Measurements from ENCODE around the gene ARF3. TPM values are rescaled to one million over a fixed set of nuclear protein-coding genes. Genes with fewer than 3 reads are reported as not detected.

Gene ARF3
- total and polyA plus RNA-seq, 4 donors: 37.9 to 194 (median 111) TPM

DNA sequence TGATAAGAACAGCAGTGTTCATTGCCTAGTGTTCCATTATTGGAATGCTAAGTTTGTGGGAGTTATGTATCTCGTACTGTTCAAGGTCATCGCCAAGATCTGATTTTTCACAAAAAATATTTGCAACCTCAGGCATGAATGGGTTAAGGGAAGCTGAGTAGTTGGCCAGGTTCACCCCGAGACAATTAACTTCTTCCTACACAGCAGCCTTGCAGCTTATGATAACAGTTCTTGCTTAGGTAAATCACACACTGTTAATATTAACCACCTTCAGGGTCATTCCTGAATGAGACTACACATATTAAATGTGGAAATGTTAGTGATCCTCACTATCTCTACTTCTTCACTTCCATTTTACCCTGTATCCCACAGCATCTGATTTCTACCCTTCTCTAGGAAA is 50.0 kb downstream of the ARF3 start:
- Histone ChIP-seq H3K9me3 (ENCODE audit: control insufficient read depth in 4 of 4, insufficient read depth in 3 of 4, low read length in 3 of 4) (no peaks in the 10 kb centered on the region), H3K4me3 (no peak overlapping the region), H3K9ac (ENCODE audit: insufficient read depth in 1 of 2, low read length in 2 of 2) (no peak overlapping the region), H3K27ac (ENCODE audit: low read depth in 1 of 2, low read length in 1 of 2) (no peak overlapping the region), H3K36me3 (ENCODE audit: control insufficient read depth in 4 of 4, insufficient read depth in 4 of 4, low read length in 4 of 4) (no peaks in the 10 kb centered on the region), H3K4me1 (ENCODE audit: control insufficient read depth in 5 of 5, insufficient read depth in 5 of 5, low read length in 5 of 5) (peaks cover 0 to 6% (median 5%) of the 10 kb centered on the region in 5 donors), H3K27me3 (ENCODE audit: control insufficient read depth in 3 of 3, insufficient read depth in 3 of 3, low read length in 2 of 3) (no peaks in the 10 kb centered on the region)
- whole genome bisulfite sequencing, 2 donors: 60 to 64% methylated on average over 3 of the region's 3 CpGs
- TF ChIP-seq, protein P1, sequence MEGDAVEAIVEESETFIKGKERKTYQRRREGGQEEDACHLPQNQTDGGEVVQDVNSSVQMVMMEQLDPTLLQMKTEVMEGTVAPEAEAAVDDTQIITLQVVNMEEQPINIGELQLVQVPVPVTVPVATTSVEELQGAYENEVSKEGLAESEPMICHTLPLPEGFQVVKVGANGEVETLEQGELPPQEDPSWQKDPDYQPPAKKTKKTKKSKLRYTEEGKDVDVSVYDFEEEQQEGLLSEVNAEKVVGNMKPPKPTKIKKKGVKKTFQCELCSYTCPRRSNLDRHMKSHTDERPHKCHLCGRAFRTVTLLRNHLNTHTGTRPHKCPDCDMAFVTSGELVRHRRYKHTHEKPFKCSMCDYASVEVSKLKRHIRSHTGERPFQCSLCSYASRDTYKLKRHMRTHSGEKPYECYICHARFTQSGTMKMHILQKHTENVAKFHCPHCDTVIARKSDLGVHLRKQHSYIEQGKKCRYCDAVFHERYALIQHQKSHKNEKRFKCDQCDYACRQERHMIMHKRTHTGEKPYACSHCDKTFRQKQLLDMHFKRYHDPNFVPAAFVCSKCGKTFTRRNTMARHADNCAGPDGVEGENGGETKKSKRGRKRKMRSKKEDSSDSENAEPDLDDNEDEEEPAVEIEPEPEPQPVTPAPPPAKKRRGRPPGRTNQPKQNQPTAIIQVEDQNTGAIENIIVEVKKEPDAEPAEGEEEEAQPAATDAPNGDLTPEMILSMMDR (IDR thresholded peaks at IDR 0.05; ENCODE audit: control extremely low read depth, extremely low read depth): no peak
- DNase-seq (no peak), ATAC-seq (ENCODE audit: insufficient read depth, low FRiP score) (no peak)

DNA sequence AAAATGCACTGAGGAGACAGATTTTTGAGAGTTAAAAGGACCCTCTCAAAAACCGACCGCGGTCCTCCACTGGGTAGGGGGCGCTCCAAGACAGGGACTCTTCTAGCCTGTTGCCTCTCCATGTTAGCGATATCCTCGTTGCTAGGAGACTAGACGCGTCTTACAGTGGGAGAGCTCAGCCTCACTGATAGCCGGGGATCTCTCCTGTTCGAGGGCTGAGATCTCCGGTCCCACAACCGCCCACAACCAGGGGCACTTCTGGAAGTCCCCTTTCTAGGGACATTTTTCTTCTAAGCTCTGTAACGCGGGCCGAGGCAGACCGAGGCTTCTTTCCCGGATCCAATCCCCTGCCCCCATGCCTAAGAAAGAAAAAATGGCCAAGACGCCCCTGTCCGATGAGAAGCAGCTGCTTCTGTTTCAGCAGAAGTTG is 53.3 kb downstream of the ARF3 start:
- DNase-seq: peak; percentile 94 to 96 (median 94)
- Histone ChIP-seq H3K9ac (ENCODE audit: insufficient read depth in 1 of 2, low read length in 2 of 2) (peak overlapping the region; percentile 42 to 48), H3K9me3 (ENCODE audit: control insufficient read depth in 4 of 4, insufficient read depth in 3 of 4, low read length in 3 of 4) (no peaks in the 10 kb centered on the region), H3K36me3 (ENCODE audit: control insufficient read depth in 4 of 4, insufficient read depth in 4 of 4, low read length in 4 of 4) (no peaks in the 10 kb centered on the region), H3K27me3 (ENCODE audit: control insufficient read depth in 3 of 3, insufficient read depth in 3 of 3, low read length in 2 of 3) (no peaks in the 10 kb centered on the region), H3K27ac (ENCODE audit: low read depth in 1 of 2, low read length in 1 of 2) (peak overlapping the region in 1 of 2 donors; percentile 30), H3K4me1 (ENCODE audit: control insufficient read depth in 5 of 5, insufficient read depth in 5 of 5, low read length in 5 of 5) (peaks cover 0 to 6% (median 5%) of the 10 kb centered on the region in 5 donors), H3K4me3 (no peak overlapping the region)
- peak; percentile 79 for ATAC-seq (ENCODE audit: insufficient read depth, low FRiP score)
- 0 to 3% methylated on average over 19 of the region's 19 CpGs for WGBS, 2 donors
- TF ChIP-seq, protein P1 (IDR thresholded peaks at IDR 0.05; ENCODE audit: control extremely low read depth, extremely low read depth): peak; percentile 56

- no peak for ATAC-seq (ENCODE audit: insufficient read depth, low FRiP score)
- no peak overlapping the region for H3K27ac ChIP-seq (ENCODE audit: low read depth in 1 of 2, low read length in 1 of 2)
- H3K4me3 ChIP-seq: no peak overlapping the region
- H3K9me3 ChIP-seq (ENCODE audit: control insufficient read depth in 4 of 4, insufficient read depth in 3 of 4, low read length in 3 of 4): no peaks in the 10 kb centered on the region
- peaks cover 0 to 6% (median 5%) of the 10 kb centered on the region in 5 donors for H3K4me1 ChIP-seq (ENCODE audit: control insufficient read depth in 5 of 5, insufficient read depth in 5 of 5, low read length in 5 of 5)
- H3K9ac ChIP-seq (ENCODE audit: insufficient read depth in 1 of 2, low read length in 2 of 2): no peak overlapping the region
- no peaks in the 10 kb centered on the region for H3K27me3 ChIP-seq (ENCODE audit: control insufficient read depth in 3 of 3, insufficient read depth in 3 of 3, low read length in 2 of 3)
- TF ChIP-seq, protein P1 (IDR thresholded peaks at IDR 0.05; ENCODE audit: control extremely low read depth, extremely low read depth): no peak
- H3K36me3 ChIP-seq (ENCODE audit: control insufficient read depth in 4 of 4, insufficient read depth in 4 of 4, low read length in 4 of 4): no peaks in the 10 kb centered on the region
- DNase-seq: peak in 1 of 3 donors; percentile 22
- 41 to 55% methylated on average over 20 of the region's 20 CpGs for WGBS, 2 donors
Observed at GRCh38 chr12:48903363-48903981, 53.8 kb downstream of the ARF3 start.
